EH (cell line): ENCODE results near the gene AIP.
"Not testable (repeated sequence)": the region's sequence is repeated elsewhere in the genome, so short reads cannot be mapped to it uniquely, and the experiment has no call there.

Experiments
- DNase-seq: peaks from one replicate; pipeline ENCODE4 v3.0.0-alpha.2; 2015; ENCODE audit warnings: low read depth

The AIP gene

DNA sequence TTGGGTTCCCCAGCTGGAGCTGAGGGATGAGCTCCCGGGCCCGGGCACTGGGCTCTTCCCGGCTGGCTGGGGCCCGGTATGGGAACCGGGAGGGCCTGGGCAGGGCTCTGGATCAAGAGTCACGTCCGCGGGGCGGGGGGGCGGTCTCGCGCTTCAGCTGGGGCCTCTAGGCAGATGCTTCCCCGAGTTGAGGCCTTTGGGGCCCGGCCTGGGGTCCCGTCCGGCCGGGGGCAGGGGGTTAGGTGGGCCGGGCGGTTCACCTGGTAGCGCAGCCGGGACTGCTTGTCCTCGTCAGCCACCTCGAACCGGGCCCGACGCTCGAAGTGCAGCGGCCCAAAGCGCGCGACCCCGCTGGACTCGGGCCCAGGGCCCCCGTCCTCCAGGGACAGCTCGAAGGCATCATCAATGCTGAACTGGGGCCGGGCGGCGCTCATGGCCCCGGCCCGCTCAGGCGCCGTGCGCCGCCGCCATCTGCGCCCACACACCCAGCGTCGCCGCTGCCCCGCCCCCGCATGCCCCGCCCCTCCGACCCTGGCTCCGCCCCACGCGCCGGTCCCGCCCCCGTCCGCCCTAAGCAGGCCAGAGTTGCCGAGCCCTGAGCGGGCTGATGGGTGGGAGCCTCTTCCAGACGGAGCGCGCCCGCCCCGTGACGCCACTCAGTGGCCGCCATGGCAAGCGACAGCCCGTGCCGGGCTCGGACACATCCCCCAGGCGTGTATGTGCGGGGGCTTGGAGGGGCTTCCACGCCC is 13.9 kb upstream of the AIP start, which contains the start of gene TMEM134:
TMEM134 (minus strand) TSS at position 493 of the 749 bp plus-strand sequence; CDS start at position 434, 59 bp downstream.
- DNase-seq, result peak; percentile 92

DNA sequence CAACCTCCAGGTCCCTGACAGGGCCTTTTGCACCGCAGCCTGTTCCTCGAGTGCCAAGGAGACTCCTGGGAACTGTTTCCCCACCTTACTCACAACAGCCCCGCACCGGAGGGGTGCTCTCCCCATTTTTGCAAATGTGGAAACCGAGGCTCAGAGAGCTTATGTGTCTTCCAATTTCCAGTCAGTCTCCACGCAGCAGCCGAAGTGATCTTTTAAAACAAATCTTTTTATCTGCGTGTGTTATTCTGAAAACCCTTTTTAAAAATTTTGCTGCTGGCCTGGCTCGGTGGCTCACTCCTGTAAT is 13.4 kb upstream of the AIP start:
- no peak for DNase-seq

DNA sequence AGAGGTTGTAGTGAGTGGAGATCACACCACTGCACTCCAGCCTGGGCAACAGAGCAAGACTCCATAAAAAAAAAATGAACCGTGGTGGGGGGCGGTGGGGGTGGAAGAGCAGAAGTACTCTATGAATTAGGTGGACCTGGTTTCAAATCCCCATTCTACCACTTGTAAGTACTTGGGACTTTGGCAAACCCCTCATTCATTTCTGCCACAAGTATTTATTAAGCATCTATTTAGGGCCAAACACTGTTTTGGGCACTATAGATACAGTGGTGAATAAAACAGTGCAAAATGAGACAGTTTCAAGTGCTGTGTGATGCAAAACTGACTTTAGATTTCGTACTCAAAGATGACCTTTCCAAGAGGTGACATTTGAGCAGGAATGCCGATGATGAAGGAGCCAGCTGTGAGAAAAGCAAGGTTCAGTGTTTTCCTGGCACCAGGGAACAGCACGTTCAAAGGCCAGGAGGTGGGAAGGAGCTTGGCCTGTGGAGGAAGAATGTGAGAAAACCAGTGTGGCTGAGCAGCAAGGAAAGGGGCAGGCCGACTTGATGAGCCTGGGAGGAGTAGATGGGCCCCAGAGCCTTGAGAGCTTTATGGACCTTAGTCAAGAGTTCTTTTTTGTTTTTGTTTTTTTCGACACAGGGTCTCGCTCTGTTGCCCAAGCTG is 12.4 kb upstream of the AIP start:
- DNase-seq, result no peak

DNA sequence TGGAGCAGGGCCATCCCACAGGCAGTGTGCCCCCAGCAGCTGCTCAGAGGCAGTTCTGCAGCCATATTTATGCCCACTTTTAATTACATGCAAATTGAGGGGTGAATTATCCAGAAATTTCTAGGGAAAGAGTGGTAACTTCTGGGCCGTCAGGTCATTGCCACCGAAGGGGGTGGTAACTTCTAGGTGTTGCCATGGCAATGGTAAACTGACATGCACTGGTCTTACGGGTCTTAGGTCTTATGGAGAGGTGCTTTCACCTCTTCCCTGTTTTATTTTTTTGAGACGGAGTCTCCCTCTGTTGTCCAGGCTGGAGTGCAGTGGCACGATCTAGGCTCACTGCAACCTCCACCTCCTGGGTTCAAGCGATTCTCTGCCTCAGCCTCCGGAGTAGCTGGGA is 9.9 kb upstream of the AIP start:
- no peak for DNase-seq

DNA sequence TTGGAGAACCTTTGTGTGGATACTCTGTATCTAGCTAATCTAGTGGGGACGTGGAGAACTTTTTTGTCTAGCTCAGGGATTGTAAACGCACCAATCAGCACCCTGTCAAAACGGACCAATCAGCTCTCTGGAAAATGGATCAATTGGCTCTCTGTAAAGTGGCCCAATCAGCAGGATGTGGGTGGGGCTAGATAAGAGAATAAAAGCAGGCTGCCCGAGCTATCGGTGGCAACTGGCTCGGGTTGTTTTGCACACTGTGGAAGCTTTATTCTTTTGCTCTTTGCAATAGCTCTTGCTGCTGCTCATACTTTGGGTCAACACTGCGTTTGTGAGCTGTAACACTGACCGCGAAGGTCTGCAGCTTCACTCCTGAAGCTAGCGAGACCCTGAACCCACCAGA is 6.1 kb upstream of the AIP start:
- not testable (repeated sequence) for DNase-seq

DNA sequence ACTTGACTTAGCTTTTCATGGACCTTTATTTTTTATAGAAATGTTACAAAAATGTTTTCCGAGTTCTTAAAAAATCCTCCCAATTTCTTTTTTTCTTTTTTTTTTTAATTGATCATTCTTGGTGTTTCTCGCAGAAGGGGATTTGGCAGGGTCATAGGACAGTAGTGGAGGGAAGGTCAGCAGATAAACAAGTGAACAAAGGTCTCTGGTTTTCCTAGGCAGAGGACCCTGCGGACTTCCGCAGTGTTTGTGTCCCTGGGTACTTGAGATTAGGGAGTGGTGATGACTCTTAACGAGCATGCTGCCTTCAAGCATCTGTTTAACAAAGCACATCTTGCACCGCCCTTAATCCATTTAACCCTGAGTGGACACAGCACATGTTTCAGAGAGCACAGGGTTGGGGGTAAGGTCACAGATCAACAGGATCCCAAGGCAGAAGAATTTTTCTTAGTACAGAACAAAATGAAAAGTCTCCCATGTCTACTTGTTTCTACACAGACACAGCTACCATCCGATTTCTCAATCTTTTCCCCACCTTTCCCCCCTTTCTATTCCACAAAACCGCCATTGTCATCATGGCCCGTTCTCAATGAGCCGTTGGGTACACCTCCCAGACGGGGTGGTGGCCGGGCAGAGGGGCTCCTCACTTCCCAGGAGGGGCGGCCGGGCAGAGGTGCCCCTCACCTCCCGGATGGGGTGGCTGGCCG is 5.3 kb upstream of the AIP start:
- not testable (repeated sequence) for DNase-seq

DNA sequence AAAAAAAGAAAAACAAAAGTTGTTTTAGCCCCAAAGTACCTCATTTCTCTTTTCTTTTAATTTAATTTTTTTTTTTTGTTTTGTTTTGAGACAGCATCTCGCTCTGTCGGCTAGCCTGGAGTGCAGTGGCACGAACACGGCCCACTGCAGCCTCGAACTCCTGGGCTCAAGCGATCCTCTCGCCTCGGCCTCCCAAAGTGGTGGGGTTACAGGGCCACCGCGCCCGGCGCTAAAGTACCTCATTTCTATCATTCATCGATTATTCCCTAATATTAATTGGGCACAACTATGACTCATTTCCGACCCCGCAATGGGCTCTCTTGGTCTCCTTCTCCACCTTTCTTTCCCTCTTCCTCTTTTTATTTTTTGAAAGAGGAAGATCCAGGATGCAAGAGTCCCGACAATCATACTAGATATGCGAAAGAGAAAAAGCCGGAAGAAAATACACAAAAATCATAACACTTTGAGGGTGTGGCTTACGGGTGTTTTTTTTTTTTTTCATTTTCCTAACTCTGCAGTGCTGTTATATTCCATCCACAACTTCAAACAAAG is 475 bp upstream of the AIP start:
- DNase-seq, result no peak

DNA sequence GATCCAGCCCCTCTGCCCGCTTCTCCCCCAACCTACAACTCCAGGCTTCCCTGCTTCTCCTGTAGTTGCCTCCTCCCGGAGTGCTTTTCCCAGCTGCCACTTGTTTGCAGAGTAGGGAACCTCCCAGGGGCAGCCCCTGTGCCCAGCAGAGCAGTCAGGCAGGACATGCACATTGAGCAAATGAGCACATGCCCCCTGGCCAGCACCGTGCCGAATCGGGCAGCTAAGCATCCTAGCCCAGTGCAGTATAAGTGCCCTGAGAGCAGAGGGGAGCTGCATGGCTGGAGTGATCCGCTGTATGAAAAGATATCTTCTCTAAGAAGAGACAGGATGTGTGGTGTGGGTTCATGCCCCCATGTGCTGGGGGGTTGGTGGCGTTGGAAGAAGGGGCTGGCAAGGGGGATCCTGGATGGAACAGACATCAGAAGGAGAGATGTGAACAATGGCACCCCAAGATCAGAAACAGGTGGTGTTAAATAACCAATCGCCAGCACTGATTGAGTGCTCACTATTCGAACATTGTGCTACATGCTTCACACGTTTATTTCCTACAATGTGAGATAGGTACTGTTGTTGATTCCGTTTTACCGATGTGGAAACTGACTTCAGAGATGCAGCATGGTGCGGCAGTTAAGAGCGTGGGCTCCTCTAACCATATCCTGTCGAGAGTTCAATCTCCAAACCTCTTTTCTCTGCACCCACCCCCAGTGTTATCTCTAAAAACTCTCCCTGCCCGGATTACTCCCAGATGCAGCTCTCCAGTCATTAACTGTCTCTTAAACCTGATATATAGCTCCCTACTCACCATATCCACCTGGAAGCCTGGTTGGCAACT is 1.2 kb downstream of the AIP start:
- DNase-seq, result no peak

DNA sequence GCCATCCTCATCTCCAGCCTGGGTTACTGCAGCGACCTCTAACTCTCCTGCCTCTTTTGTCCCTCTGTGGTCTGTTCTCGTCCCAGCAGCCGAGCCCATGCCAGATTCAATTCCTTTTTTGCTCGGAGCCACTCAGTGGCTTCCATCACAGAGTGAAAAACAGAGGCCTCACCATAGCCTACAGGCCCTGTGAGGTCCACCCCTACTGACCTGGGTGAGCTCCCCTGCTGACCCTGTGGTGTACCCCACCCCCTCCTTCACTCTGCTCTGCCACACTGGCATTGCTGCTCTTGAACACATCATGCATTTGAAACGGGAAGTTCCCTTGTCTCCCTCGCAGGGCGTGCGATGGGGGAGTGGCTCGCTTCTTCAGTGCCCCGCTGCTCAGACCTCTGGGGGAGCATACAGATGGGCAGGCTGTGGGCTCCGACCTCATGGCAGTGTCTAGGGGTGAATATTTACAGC is 2.1 kb downstream of the AIP start:
- no peak for DNase-seq

DNA sequence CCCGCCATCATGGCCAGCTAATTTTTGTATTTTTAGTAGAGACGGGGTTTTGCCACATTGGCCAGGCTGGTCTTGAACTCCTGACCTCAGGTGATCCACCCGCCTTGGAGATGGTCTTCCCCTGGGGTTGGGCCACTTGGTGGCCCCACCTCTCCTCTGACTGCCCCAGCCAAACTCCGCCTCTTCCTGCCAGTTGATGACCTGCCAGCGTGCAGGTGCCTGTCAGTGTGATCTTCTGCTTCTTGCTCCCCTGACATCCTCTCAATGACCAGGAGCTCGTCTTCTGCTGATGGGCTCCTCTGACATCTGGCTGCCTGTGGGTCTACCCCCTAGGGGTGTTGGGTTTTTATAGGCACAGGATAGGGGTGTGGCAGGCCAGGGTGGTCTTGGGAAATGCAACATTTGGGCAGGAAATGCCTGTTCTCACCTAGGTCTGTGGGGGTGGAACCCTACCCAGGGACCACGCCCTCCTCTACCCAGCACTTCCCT is 3.1 kb downstream of the AIP start:
- DNase-seq, result not testable (repeated sequence)

DNA sequence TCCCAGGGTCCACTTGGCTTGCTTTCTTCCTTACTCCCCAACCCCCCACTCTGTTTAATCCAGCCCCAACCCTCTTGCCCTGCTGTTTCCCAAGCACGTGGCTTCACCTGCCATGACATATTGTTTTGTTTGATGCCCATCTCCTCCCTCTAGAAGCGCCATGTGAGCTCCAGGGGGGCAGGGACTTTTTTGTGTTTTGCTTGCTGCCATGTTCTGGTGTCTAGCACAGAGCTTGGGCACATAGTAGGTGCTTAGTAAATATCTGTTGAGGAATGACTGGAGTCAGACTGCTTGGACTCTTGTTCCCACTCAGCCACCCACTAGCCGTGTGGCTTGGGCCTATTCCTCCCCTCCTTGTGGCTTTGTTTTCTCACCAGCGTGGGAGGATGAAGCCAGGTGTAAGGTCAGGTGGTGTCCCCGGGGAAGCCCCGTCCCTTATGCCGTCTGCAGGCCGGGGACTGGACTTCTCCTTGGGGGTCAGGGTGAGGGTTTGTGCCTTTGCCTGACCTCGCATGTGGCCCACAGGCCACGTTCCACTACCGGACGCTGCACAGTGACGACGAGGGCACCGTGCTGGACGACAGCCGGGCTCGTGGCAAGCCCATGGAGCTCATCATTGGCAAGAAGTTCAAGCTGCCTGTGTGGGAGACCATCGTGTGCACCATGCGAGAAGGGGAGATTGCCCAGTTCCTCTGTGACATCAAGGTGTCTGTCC is 3.8 kb downstream of the AIP start:
- no peak for DNase-seq

DNA sequence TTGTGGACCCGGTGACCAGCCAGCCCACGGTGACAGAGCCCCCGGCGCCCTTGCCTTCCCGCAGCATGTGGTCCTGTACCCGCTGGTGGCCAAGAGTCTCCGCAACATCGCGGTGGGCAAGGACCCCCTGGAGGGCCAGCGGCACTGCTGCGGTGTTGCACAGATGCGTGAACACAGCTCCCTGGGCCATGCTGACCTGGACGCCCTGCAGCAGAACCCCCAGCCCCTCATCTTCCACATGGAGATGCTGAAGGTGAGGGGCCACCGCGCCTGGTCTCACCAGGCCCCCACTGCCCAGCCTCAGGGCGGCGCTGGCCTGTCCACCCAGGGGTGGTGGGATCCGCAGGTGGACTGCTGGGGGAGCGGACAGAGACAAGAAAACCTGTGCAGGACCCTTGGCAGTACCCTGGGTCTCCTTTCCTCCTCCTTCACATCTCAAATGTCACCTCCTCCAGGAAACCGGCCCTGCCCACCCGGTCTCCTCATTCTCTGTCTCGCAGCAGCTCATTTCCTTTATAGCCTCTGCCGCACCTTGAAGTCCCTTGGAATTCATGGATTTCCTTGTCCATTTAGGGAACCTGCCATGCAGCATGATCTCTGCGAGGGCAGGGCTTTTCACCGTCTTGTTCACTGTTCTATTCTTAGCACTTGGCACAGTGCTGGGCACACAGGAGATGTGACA is 6.5 kb downstream of the AIP start:
- DNase-seq, result no peak

DNA sequence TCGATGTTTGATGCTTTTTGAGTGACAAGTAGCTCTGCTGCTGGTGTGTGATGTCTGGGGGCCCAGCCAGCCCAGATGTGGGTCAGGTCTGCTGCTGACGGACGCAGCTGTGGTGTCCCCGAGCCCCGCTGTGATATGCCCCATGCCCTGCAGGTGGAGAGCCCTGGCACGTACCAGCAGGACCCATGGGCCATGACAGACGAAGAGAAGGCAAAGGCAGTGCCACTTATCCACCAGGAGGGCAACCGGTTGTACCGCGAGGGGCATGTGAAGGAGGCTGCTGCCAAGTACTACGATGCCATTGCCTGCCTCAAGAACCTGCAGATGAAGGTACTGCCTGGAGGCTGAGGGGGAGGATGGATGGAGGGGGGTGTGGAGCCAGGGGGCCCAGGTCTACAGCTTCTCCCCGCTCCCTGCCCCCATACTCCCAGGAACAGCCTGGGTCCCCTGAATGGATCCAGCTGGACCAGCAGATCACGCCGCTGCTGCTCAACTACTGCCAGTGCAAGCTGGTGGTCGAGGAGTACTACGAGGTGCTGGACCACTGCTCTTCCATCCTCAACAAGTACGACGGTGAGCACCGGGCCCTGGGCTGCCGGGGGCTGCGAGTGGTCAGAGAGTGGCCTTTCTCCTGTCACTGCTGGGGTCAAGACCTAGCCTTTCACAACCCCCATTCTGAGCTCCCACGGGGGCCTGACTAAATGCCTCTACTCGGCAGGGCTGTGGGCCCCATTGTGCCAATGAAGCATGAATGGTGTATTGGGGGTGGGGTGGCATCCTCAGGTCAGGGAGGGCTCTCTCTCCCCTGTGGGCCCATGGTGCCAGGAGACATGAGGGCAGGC is 7.3 kb downstream of the AIP start:
- no peak for DNase-seq

DNA sequence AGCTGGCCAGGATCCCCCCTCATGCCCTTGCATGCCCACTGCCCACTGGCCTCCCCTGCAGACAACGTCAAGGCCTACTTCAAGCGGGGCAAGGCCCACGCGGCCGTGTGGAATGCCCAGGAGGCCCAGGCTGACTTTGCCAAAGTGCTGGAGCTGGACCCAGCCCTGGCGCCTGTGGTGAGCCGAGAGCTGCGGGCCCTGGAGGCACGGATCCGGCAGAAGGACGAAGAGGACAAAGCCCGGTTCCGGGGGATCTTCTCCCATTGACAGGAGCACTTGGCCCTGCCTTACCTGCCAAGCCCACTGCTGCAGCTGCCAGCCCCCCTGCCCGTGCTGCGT is 7.9 kb downstream of the AIP start:
- DNase-seq, result no peak

DNA sequence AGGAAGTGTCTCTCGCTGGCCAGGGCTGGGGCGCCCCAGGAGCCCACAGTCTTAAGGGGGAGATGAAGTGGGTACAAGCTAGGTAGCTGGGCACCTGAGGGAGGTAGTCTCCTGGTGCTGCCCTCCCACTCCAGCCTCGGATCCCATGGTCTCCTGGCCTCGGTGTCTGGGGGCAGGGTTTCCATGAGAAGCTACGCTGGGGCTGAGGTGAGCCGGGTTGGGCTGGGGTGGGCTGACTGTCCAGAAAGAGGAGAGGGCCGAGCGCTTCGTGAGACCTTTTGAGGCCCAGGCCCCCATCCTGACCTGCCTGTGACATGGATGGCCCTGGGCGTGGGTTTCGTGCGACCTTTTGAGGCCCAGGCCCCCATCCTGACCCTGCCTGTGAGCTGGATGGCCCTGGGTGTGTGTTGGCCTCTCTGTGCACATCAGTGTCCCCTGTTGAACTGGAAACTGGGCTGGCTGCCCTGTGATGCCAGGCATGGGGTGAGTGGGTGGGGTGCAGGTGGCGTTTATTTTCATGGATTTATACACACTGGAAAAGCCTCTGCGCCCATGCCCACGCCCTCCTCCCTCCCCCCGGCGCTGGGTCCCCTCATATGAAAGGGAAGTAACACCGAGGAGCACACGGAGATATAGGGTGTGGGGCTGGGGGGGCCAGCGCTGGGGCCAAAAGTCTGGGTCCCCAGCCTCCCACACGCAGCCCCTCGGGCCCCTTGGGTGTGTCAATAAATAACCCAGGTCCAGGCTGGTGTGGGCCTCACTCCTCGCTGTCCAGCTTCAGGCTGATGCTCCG is 8.6 kb downstream of the AIP start:
- no peak for DNase-seq

DNA sequence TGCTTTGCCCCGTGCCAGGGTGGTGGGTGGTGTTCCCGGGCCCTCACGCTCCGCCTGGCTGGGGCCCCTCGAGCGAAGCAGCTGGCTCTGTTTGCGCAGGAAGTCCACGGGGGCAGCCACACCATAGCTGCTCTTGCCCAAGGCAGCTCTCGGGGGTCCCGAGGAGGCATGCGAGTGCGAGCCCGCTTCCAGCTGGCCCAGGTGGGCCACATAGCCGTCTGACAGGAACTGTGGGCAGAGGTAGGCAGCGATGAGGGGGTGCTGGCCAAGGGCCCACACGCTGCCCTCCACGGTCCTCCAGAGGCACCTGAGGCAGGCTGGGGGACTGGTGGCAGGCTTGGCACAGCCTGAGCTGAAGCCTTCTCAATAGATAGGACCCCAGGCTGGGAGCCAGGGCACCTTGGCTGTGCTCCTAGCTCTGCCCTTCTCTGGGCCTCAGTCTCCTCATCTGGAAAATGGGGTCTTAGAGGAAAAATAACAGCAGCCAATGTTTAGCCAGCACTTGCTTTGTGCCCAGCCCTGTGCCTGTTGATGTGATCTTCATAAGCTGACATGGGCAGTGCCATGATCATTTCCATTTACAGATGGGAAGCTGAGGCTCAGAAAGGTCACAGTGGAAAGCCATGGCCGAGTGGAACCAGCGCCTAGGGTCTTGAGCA is 9.4 kb downstream of the AIP start:
- no peak for DNase-seq

DNA sequence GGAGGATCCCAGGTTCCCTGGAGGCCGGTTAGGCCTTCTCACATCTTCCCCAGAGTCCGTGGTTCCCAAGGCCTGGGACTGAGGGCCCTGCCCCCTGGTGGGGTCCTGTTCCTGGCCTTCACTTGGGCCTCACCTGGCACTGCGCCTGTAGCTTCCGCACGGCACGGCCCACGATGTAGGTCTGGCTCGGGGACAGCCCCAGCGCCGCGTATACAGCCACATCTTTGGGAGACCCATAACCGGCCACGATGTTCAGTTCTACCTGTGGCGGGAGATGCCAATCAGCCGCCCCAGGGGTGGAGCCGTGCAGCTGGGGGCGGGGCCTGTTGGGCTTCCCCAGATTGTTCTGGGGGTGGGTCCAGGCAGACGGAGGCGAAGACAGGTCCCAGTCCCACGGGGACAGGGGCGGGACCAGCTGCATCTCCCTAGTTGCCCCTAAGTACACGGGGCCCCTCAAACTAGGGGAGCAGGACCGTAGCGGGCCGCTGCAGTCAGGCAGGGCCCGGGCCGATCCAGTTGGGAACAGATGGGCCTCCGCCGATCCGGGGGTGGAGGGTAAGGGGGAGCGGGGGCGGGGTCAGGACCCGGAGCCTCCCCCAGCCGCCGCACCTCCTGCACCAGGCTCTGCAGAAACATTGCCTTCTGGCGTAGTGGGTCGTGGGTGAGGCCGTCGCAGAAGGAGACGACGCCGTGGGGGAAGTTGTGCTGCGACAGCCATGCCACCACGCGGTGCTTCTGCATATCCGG is 10.1 kb downstream of the AIP start:
- no peak for DNase-seq
